Colon (tissue), 2 donors: ENCODE results near the gene LRRC59.
"Not testable (repeated sequence)": the region's sequence is repeated elsewhere in the genome, so short reads cannot be mapped to it uniquely, and the experiment has no call there.

Experiments
- FAIRE-seq: peaks from 2 replicates; lab custom pipeline; 2012; peaks lifted over from hg19 to GRCh38; lab: Jason Lieb, UNC
- donor health status: control.
- donor health status: control.

Gene LRRC59

GRCh38 chr17:50397111-50397918 is at the start of gene LRRC59:
LRRC59 (minus strand) TSS chr17:50397523; CDS start chr17:50397317, 206 bp downstream.
- no peak for FAIRE-seq

- no peak for FAIRE-seq
These were observed 48.5 kb upstream of the LRRC59 start for GRCh38 chr17:50445730-50446325.

- no peak for FAIRE-seq
These were observed 47.8 kb upstream of the LRRC59 start for GRCh38 chr17:50444841-50445715.

GRCh38 chr17:50443505-50443974 is 46.2 kb upstream of the LRRC59 start:
- no peak for FAIRE-seq

GRCh38 chr17:50440838-50441829 is 43.8 kb upstream of the LRRC59 start:
- FAIRE-seq: no peak

- FAIRE-seq: no peak
These were observed 43.0 kb upstream of the LRRC59 start for GRCh38 chr17:50440172-50440837.

- no peak for FAIRE-seq
These were observed 41.7 kb upstream of the LRRC59 start for GRCh38 chr17:50439008-50439407.

- FAIRE-seq: no peak
These were observed 40.1 kb upstream of the LRRC59 start for GRCh38 chr17:50437409-50437808.

- FAIRE-seq: no peak
These were observed 34.9 kb upstream of the LRRC59 start for GRCh38 chr17:50432125-50432762.

GRCh38 chr17:50430821-50431618 is 33.7 kb upstream of the LRRC59 start:
- no peak for FAIRE-seq

GRCh38 chr17:50429793-50430192 is 32.5 kb upstream of the LRRC59 start:
- FAIRE-seq: no peak

- FAIRE-seq: no peak
These were observed 31.6 kb upstream of the LRRC59 start for GRCh38 chr17:50428831-50429424.

- not testable (repeated sequence) for FAIRE-seq
These were observed 30.8 kb upstream of the LRRC59 start for GRCh38 chr17:50428126-50428525.

GRCh38 chr17:50426814-50427787 is 29.8 kb upstream of the LRRC59 start:
- FAIRE-seq: no peak

GRCh38 chr17:50426472-50426782 is 29.1 kb upstream of the LRRC59 start:
- FAIRE-seq: no peak

- no peak for FAIRE-seq
These were observed 28.6 kb upstream of the LRRC59 start, which contains the start of gene ACSF2 for GRCh38 chr17:50425682-50426471. ACSF2 (plus strand) TSS chr17:50426218; CDS start chr17:50426262, 44 bp downstream.
